GM04503 (cell line): ENCODE data around the gene ATP9A.
"Not testable (repeated sequence)": the region's sequence is repeated elsewhere in the genome, so short reads cannot be mapped to it uniquely, and the experiment has no call there.

Source experiments
- DNase-seq: peaks from one replicate; pipeline ENCODE4 v3.0.0-alpha.2; 2012; ENCODE audit warnings: low read depth

The ATP9A gene

GRCh38 chr20:51750770-51751388, 17.3 kb downstream of the ATP9A start:
- DNase-seq, result no peak

GRCh38 chr20:51750037-51750769, 18.0 kb downstream of the ATP9A start:
- peak; percentile 83 for DNase-seq

DNA sequence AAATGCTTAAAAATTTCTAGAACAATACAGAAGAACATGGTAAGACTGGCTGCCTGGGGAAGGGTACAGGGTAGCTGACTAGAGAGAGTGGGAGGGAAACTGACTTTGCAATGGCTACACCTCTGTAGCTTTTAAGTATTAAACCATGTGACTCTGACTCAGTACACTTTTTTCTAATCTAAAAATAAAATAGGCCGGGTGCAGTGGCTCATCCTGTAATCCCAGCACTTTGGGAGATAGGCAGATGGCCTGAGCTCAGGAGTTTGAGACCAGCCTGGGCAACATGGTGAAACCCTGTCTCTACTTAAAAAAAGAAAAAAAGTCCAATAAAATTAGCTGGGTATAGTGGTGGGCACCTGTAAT, 18.5 kb downstream of the ATP9A start:
- DNase-seq, result no peak

DNA sequence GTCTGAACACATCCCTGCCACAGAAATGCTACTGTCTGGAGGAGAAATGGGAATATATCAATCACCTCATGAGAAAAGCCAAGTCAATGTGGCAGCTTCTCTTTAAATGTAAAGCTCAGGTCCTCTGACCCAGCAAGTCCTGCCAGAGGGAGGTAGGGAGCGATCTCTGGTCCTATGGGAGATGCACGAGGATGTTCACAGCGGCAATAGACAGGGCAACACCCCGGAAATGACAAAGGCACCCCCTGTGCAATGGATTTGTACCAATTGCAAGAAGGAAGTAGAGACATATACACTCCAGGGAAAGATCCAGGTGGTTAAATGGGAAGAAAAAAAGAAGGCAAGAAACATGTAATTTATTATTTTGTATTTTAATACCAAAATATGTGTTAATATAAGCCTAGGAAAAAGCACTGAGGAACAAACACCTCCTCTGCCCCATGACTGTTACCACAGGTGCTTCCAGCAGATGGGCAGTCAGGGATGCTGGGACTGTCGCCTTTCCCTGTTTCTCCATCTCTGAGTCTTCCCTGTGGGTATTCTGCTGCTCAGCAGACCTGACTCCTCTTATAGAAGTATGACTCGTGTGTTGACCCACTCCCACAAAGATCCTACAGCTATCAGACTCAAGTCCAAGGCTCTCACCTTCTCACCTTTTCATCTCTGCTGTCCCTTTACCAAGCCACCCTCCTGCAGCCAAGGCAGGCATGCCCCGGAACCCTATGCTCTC, 20.8 kb downstream of the ATP9A start:
- no peak for DNase-seq

- no peak for DNase-seq
Observed at GRCh38 chr20:51745804-51746203, 22.4 kb downstream of the ATP9A start.

- no peak for DNase-seq
Observed at GRCh38 chr20:51740838-51741237, 27.4 kb downstream of the ATP9A start.

- not testable (repeated sequence) for DNase-seq
Observed at GRCh38 chr20:51740308-51740707, 27.9 kb downstream of the ATP9A start.

DNA sequence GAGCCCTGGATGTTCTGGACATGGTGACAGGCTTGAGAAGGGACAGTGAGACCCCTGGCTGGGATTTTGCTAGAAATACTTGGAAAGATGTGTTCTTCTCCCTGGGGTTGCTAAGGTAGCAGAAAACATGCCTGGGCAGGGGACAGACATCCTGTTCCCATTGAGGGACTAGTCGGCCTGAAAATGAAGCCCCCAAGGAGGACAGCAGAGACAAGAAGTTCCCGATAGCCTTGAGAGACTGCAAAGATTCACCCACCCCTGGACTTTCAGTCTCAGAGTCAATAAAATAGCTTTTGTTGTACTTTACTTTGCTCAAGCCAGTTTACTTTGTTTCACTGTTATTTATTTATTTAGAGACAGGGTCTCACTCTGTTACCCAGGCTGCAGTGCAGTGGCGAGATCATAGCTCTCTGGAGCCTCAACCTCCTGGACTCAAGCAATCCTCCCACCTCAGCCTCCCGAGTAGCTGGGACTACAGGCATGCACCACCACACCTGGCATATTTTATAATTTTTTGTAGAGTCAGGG, 28.4 kb downstream of the ATP9A start:
- no peak for DNase-seq

- DNase-seq, result no peak
Observed at GRCh38 chr20:51738877-51739447, 29.2 kb downstream of the ATP9A start.

- not testable (repeated sequence) for DNase-seq
Observed at GRCh38 chr20:51738261-51738660, 29.9 kb downstream of the ATP9A start.

- DNase-seq, result no peak
Observed at GRCh38 chr20:51736947-51737346, 31.2 kb downstream of the ATP9A start.

DNA sequence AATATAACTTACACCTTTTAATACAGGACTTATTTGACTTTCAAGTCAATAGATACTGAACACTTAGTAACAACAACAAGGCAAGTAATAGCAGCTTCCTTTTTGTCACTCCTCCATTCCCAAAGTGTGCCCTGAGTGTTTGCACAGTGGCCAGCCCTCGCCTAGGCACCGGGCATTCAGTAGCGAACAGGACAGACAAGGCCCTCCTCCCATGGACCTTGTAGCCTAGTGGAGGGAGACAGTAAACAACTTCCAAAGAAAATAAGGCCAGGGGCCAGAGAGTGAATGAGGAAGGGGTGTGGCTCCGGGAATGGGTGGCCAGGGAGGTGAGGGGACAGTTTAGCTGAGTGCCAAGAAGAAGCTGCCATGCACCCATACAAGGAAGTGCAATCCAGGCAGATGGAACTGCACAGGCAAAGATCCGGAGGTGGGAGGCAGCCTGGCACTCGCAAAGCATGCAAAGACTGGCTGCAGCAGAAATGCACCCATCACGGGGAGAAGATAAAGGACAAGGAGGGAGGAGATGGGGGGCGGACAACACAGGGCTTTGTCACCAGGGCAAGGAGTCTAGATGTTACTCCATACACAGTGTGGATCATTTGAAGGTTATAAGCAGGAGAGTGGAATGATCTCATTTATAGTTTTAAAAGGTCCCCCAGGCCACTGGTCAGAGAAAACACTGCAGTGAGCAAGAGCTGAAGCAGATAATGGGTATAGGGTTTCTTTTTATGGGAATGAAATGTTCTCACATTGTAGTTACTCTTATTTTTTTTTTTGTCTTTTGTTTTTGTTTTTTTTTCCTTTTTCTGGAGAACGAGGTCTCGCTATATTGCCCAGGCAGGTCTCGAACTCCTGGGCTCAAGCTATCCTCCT, 32.2 kb downstream of the ATP9A start:
- no peak for DNase-seq

GRCh38 chr20:51734876-51735720, 33.1 kb downstream of the ATP9A start:
- no peak for DNase-seq

- DNase-seq, result no peak
Observed at GRCh38 chr20:51733070-51733469, 35.1 kb downstream of the ATP9A start.

DNA sequence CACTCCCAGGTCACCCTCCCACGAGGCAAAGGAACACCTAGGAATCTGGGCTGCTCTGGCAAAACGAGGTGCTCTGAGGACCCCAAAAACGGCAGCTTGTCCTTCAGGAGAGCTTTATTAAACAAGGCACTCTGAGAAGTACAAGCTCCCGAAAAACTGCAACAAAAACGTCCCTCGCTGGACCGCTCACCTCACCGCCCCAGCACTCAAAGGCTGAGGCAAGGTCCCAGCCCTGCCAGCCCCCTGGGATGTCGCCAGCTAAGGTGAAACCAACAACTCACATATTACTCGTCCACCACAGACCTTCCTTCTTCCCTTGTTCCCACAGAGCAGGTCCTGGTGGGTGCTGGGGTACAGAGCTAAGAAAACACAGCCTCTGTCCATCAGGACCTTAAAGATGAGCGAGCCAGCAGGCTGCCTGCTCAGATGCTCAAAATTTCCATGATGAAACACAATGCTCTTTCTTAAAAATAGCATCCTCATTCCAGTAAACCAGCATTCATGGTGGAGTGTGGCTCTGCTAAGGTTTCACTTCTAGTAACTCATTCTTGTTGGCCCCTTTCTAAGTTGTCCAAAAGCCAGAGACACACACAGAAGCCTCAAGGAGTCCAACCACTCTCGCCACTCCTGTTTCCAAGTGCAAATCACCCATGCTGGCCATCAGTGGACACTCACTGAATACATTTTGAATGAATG, 35.9 kb downstream of the ATP9A start:
- DNase-seq, result no peak

- DNase-seq, result no peak
Observed at GRCh38 chr20:51731731-51732095, 36.5 kb downstream of the ATP9A start.

DNA sequence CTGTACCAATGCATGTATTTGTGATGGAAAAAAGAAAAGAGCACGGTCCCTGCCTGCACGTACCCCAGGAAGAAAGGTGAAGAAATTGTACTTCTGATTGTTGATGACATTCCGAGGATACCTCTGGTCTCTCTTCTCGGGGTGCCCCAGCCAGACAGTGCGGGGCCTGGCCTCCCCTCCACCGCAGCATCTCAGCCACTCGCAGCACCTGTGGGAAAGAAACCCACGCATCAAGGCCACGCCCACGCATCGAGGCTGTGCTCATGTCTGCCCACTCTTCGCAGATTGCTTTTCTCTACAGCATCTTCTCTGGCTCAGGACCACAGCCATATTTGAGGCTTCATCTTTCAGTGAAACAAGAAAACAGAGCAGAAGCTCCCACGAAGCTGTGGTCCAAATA, 38.4 kb downstream of the ATP9A start:
- no peak for DNase-seq

DNA sequence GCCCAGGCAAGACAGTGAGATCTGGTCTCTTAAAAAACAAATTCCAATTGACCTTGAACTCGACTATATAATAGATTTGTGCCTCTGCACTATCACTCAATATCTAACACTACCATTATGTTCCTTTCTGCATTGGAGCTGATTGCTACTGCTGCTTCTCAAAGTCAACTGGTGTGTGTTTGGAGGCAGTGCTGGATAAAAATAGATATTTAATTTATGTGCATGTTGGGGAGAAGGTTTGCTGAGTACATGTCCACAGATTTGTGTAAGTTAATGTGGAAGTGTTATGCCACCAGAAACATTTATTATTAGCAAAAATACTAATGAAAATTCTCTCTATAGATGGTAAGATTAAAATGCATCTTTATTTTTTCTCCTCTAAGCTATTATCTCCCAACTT, 39.5 kb downstream of the ATP9A start:
- no peak for DNase-seq

DNA sequence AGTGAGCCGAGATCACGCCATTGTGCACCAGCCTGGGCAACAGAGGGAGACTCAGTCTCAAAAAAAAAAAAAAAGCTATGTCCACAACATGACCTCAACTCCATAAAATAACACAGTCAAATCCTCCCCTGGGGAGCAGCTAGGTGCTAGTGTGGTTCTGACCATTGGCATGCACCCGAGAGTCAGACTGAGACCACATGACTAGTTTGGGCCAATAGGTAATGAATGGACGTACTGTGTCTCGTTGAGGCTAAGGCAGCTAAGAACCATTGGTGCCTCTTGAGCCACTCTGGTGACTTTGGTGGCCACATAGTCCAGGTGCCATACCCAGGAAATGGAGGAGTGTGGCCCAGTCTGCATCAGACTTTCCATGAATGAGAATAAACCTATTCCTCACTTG, 40.3 kb downstream of the ATP9A start:
- DNase-seq, result no peak

GRCh38 chr20:51725584-51726176, 42.5 kb downstream of the ATP9A start:
- DNase-seq, result no peak
